Measurements from ENCODE around the gene SNX10.

DNA sequence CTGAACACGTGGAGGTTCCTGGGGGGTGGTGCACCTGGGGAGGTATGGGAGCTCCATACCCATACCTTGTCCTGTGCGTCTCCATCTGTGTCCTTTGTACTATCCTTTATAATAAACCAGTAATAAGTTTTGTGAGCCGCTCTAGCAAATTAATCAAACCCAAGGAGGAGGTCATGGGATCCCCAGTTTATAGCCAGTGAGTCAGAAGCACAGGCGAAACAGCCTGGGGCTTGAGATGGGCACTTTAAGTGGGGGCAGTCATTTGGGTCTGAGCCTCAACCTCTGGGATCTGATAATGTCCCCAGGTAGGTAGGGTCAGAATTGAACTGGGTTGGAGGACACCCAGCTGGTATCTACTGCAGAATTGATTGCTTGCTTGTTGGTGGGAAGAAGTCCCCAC is 16.9 kb downstream of the SNX10 start:
- TF ChIP-seq, protein P1, sequence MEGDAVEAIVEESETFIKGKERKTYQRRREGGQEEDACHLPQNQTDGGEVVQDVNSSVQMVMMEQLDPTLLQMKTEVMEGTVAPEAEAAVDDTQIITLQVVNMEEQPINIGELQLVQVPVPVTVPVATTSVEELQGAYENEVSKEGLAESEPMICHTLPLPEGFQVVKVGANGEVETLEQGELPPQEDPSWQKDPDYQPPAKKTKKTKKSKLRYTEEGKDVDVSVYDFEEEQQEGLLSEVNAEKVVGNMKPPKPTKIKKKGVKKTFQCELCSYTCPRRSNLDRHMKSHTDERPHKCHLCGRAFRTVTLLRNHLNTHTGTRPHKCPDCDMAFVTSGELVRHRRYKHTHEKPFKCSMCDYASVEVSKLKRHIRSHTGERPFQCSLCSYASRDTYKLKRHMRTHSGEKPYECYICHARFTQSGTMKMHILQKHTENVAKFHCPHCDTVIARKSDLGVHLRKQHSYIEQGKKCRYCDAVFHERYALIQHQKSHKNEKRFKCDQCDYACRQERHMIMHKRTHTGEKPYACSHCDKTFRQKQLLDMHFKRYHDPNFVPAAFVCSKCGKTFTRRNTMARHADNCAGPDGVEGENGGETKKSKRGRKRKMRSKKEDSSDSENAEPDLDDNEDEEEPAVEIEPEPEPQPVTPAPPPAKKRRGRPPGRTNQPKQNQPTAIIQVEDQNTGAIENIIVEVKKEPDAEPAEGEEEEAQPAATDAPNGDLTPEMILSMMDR (conservative IDR thresholded peaks at IDR 0.05; ENCODE audit: low read depth, low read length) = no peak
- TF ChIP-seq EZH2 (IDR thresholded peaks at IDR 0.05; ENCODE audit: low read length, unreplicated experiment) = no peak

All from PC-3 (cell line).